ENCODE results near the gene CBY2.

DNA sequence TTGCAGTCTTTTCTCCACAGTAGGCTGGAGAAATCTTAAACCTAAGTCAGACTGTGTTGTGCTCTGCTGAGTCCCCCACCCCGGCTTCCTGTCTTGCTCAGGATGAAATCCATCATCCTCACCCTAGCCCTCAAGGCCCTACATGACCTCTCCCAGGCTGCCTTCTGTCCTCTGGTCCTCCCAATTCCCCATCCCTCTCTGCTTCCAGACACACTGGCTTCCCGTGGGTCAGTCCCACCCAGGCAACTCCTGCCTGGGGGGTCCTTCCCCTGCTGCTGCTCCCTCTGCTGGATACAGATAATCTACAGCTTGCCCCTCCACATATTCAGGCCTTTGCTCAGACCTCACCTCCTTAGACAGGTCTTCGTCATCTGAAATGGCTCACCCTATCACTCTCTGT is 18.4 kb upstream of the CBY2 start:
- TF ChIP-seq, protein P1, sequence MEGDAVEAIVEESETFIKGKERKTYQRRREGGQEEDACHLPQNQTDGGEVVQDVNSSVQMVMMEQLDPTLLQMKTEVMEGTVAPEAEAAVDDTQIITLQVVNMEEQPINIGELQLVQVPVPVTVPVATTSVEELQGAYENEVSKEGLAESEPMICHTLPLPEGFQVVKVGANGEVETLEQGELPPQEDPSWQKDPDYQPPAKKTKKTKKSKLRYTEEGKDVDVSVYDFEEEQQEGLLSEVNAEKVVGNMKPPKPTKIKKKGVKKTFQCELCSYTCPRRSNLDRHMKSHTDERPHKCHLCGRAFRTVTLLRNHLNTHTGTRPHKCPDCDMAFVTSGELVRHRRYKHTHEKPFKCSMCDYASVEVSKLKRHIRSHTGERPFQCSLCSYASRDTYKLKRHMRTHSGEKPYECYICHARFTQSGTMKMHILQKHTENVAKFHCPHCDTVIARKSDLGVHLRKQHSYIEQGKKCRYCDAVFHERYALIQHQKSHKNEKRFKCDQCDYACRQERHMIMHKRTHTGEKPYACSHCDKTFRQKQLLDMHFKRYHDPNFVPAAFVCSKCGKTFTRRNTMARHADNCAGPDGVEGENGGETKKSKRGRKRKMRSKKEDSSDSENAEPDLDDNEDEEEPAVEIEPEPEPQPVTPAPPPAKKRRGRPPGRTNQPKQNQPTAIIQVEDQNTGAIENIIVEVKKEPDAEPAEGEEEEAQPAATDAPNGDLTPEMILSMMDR (conservative IDR thresholded peaks at IDR 0.05; ENCODE audit: low read length), result peak; percentile 67
- no peak for TF ChIP-seq EZH2phosphoT487 (IDR thresholded peaks at IDR 0.05; ENCODE audit: borderline replicate concordance)

All from Loucy (cell line).